Memory B cell (primary cell): Measurements from ENCODE around the gene ANO7.
A peak's percentile ranks its signal among the peaks of the same experiment; 100 is the strongest.

ENCODE experiments used
- ATAC-seq: fragments of 150-1000 bp; cut with Tn5 transposase; 2 replicates; pipeline ENCODE4 v1.10.0; 2021; ENCODE audit warnings: low read depth, mild to moderate bottlenecking, moderate library complexity
- DNase-seq, 2 donors: peaks; one replicate each; pipeline ENCODE4 v3.0.0; 2022; ENCODE audit warnings: low spot score in 2 of 2
- H3K27ac Mint-ChIP-seq: one replicate; pipeline ENCODE4 v1.8.0; 2022; ENCODE audit warnings: mild to moderate bottlenecking, moderate library complexity, mixed read lengths
- H3K27me3 Mint-ChIP-seq: one replicate; pipeline ENCODE4 v1.8.0; 2022; ENCODE audit warnings: mixed read lengths
- H3K36me3 Mint-ChIP-seq: one replicate; pipeline ENCODE4 v1.8.0; 2022; ENCODE audit warnings: mild to moderate bottlenecking, mixed read lengths
- H3K4me1 Mint-ChIP-seq: one replicate; pipeline ENCODE4 v1.8.0; 2022; ENCODE audit warnings: mixed read lengths
- H3K4me3 Mint-ChIP-seq: one replicate; pipeline ENCODE4 v1.8.0; 2022; ENCODE audit warnings: mild to moderate bottlenecking, moderate library complexity, mixed read lengths
- H3K9me3 Mint-ChIP-seq: one replicate; pipeline ENCODE4 v1.8.0; 2022; ENCODE audit warnings: mixed read lengths

The ANO7 gene

DNA sequence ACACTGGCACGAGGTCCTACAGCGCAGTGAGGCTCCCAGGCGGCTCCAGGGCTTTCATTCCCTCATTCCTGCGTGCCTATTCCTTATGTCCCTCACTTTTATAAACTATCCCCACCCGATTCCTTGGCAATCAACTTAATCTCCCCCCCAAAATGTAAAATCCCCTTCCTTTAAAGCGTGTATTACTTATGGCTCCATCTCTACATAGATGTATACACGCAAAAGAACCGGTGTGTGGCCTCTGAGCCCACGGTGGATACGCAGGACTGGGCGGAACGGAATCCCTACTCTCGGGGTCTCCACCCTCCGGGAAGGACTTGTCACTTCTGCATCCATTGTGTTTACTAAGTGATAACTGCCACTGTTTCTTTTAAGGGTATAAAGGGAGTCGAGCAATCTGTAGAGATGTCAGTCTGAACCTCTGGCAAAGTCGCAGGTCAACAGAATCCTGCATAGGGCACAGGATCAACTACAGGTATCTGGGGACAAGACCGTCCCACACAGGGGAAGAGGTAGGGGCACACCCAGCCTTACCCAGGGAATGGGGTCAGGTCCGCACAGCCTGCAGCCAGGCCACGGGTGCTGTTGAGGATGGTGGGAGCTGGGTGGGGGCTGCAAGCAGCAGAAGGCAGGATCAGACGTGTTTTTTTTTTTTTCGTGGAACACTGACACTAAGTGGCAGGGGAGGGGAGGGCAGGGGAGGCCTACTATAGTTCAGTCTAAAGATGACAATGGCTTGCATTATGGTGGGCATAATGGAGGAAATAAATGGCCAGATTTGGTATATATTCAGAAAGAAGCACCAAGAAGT is 84.9 kb downstream of the ANO7 start:
- Mint-ChIP-seq H3K27ac (no peak overlapping the region), H3K27me3 (no peaks in the 10 kb centered on the region), H3K4me1 (peaks cover 24% of the 10 kb centered on the region), H3K4me3 (peak overlapping the region; percentile 80), H3K9me3 (peaks cover 5% of the 10 kb centered on the region), H3K36me3 (peaks cover 7% of the 10 kb centered on the region)
- no peak for ATAC-seq
- DNase-seq: no peak

DNA sequence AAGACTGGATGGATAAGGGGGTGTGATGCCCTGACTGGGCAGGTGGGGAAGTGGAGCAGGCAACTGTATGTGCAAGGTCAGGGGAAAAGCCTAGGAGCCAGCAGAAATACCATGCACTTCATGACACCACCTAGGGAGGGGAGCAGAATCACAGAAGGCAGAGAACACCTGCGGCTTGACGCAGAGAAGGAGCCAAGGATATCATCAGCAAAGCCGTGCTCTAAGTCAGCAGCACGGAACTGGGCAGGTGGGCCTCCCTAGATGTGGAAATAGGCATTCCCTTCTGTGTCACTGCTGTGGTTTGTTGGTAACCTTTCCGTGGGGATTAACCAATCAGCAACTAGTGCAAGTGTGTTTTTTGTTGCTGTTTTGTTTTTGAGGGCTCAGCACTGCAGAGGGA is 85.7 kb downstream of the ANO7 start:
- Mint-ChIP-seq H3K36me3 (peaks cover 7% of the 10 kb centered on the region), H3K4me3 (no peak overlapping the region), H3K27ac (no peak overlapping the region), H3K4me1 (peaks cover 21% of the 10 kb centered on the region), H3K9me3 (peaks cover 5% of the 10 kb centered on the region), H3K27me3 (no peaks in the 10 kb centered on the region)
- ATAC-seq (no peak), DNase-seq (no peak)
